Natural killer cell (primary cell): ENCODE results near the gene MAP3K10. TPM values are rescaled to one million over a fixed set of nuclear protein-coding genes. Genes with fewer than 3 reads are reported as not detected.

ENCODE experiments used
- ATAC-seq, 3 donors: fragments of 150-1000 bp in 2 of 3; fragments of 200-7000 bp in 1 of 3; cut with Tn5 transposase; 1 replicate in 1 of 3; 2 replicates in 2 of 3; pipeline ENCODE4 v1.10.0; 2021; ENCODE audit warnings: mild to moderate bottlenecking in 2 of 3, moderate library complexity in 2 of 3
- DNase-seq, 2 donors: peaks; one replicate each; pipeline versions ENCODE4 v3.0.0 to v3.0.0-alpha.2; 2013 to 2021; ENCODE audit warnings: mixed read lengths in 1 of 2
- H3K27ac ChIP-seq: one replicate; pipeline ENCODE4 v1.5.1; 2013; ENCODE audit warnings: mild to moderate bottlenecking, low read length
- H3K27me3 ChIP-seq: one replicate; pipeline ENCODE4 v1.6.1; 2013; ENCODE audit warnings: low read length; ENCODE audit not compliant: control insufficient read depth, insufficient read depth
- H3K36me3 ChIP-seq: one replicate; pipeline ENCODE4 v1.6.1; 2013; ENCODE audit warnings: low read length; ENCODE audit not compliant: control insufficient read depth, insufficient read depth
- H3K4me1 ChIP-seq: one replicate; pipeline ENCODE4 v1.6.1; 2013; ENCODE audit warnings: low read length; ENCODE audit not compliant: control insufficient read depth, insufficient read depth
- H3K4me3 ChIP-seq: one replicate; pipeline ENCODE4 v1.5.1; 2013; ENCODE audit warnings: low read length
- H3K9me3 ChIP-seq: one replicate; pipeline ENCODE4 v1.6.1; 2013; ENCODE audit warnings: low read length; ENCODE audit not compliant: control insufficient read depth, insufficient read depth
- H3K27ac Mint-ChIP-seq, 2 donors: one replicate each; pipeline ENCODE4 v1.8.0; 2022; ENCODE audit warnings: mild to moderate bottlenecking in 2 of 2, mixed read lengths in 2 of 2, moderate library complexity in 1 of 2
- H3K27me3 Mint-ChIP-seq, 2 donors: one replicate each; pipeline ENCODE4 v1.8.0; 2022; ENCODE audit warnings: low read depth in 2 of 2, mixed read lengths in 2 of 2
- H3K36me3 Mint-ChIP-seq: one replicate; pipeline ENCODE4 v1.8.0; 2022; ENCODE audit warnings: mixed read lengths
- H3K4me1 Mint-ChIP-seq, 2 donors: one replicate each; pipeline ENCODE4 v1.8.0; 2022; ENCODE audit warnings: mixed read lengths in 2 of 2
- H3K4me3 Mint-ChIP-seq: one replicate; pipeline ENCODE4 v1.8.0; 2022; ENCODE audit warnings: mild to moderate bottlenecking, moderate library complexity, mixed read lengths
- H3K9me3 Mint-ChIP-seq, 2 donors: one replicate each; pipeline ENCODE4 v1.8.0; 2022; ENCODE audit warnings: mixed read lengths in 2 of 2
- WGBS: methylation state at CpG from one replicate; pipeline ENCODE4 v1.1.7; 2013; ENCODE audit warnings: missing lambda C conversion rate; ENCODE audit not compliant: insufficient coverage; 5-methylcytosine and 5-hydroxymethylcytosine counted together
- intact Hi-C: fragments of 100-400 bp; cut with micrococcal nuclease; formaldehyde crosslinking; loops from one replicate; pipeline ENCODE4 v1.14.2; 2022
- total RNA-seq, 4 donors: library from RNA; stranded (reverse); fragments of 120-200 nt in 1 of 4; gene quantifications; one replicate each; pipeline versions ENCODE4 v1.2.3 to v1.2.4, GENCODE V29; 2013 to 2022
- TF ChIP-seq, protein P1 (sequence below): fragments of 200-600 bp; IDR thresholded peaks from one replicate; pipeline ENCODE4 v1.8.0; 2022; ENCODE audit warnings: antibody characterized with exemption

Gene MAP3K10
- total RNA-seq: 10 to 100 TPM; 27.1 to 39.0 (median 36.0) TPM
- total RNA-seq (2013): 13.6 TPM

DNA sequence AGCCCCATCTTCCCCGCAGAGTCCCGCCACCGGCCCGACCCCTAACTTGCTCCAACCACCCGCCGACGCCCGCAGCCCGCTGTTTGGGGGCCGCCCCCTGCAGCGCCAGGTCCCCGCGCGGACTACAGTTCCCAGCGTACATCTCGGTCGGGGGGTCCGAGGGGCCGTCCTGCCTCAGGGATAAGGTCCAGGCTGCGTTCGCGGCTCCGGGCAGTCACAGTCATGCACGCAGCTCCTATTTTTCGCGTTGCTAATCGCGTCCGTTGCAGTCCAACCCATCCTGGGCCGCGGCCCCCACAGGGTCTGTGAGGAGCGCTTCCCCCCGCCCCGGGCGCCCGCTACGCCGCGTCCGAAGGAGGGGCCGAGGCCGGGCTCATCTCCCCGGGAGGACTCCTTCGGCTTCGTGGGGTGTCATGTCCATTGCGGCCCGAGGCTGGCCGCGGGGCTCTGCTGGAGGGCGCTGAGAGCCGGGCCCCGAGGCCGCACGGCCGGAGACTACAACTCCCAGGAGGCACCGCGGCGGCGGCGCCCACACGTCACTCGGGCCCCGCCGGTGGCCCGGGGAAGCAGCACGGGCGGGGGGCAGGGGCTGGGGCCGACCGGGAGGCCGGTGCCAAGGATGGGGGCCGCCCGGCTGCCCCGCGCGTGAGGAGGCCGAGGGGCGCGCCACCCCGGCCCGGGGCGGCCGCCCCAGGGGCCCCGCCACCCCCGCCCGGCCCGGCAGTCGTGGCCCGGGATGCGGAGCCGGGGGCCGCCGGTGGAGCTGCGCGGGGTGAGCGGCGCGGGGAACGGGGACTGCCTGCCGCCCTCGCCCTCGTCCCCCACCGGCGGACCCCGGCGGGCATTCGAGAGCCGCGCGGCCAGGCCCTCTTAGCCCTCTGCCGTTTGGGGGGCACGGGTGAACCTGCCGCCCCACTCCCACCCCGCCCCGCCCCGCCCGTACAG is at the start of gene MAP3K10:
Gene MAP3K10 (plus strand): TSS at position 536 of the 945 bp plus-strand sequence. CDS start 606 bp downstream, outside the sequence.
- H3K27ac Mint-ChIP-seq: peak within 1 kb of the TSS; percentile 79 to 89
- Histone ChIP-seq H3K4me3 (peak within 1 kb of the TSS; percentile 85), H3K27me3 (no peaks in the 10 kb centered on the region), H3K9me3 (no peaks in the 10 kb centered on the region), H3K36me3 (no peaks in the 10 kb centered on the region), H3K4me1 (peaks cover 23% of the 10 kb centered on the region), H3K27ac (peak within 1 kb of the TSS; percentile 87)
- peak; percentile 77 to 83 for DNase-seq
- WGBS: under 1% methylated on average over 112 of the region's 116 CpGs
- no peaks in the 10 kb centered on the region for H3K9me3 Mint-ChIP-seq
- ATAC-seq: peak; percentile 86 to 92 (median 91)
- TF ChIP-seq, protein P1, sequence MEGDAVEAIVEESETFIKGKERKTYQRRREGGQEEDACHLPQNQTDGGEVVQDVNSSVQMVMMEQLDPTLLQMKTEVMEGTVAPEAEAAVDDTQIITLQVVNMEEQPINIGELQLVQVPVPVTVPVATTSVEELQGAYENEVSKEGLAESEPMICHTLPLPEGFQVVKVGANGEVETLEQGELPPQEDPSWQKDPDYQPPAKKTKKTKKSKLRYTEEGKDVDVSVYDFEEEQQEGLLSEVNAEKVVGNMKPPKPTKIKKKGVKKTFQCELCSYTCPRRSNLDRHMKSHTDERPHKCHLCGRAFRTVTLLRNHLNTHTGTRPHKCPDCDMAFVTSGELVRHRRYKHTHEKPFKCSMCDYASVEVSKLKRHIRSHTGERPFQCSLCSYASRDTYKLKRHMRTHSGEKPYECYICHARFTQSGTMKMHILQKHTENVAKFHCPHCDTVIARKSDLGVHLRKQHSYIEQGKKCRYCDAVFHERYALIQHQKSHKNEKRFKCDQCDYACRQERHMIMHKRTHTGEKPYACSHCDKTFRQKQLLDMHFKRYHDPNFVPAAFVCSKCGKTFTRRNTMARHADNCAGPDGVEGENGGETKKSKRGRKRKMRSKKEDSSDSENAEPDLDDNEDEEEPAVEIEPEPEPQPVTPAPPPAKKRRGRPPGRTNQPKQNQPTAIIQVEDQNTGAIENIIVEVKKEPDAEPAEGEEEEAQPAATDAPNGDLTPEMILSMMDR: no peak
- intact Hi-C loops: no loop called here
- H3K27me3 Mint-ChIP-seq: no peaks in the 10 kb centered on the region
- peaks cover 21 to 39% of the 10 kb centered on the region in 2 donors for H3K4me1 Mint-ChIP-seq
- no peaks in the 10 kb centered on the region for H3K36me3 Mint-ChIP-seq
- H3K4me3 Mint-ChIP-seq: peak within 1 kb of the TSS; percentile 91

DNA sequence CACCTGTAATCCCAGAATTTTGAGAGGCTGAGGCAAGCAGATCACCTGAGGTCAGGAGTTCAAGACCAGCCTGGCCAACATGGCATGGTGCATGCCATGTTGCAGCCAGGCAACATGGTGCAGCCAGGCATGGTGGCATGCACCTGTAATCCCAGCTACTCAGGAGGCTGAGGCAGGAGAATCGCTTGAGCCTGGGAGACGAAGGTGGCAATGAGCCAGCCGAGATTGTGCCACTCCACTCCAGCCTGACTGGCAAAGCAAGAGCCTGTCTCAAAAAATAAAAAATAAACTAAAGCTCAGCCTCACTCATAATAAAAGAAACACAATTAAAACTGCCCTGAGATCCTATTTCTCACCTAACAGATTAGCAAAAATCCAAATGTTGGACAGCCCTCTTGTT is 49.7 kb upstream of the MAP3K10 start:
- H3K36me3 Mint-ChIP-seq: no peaks in the 10 kb centered on the region

DNA sequence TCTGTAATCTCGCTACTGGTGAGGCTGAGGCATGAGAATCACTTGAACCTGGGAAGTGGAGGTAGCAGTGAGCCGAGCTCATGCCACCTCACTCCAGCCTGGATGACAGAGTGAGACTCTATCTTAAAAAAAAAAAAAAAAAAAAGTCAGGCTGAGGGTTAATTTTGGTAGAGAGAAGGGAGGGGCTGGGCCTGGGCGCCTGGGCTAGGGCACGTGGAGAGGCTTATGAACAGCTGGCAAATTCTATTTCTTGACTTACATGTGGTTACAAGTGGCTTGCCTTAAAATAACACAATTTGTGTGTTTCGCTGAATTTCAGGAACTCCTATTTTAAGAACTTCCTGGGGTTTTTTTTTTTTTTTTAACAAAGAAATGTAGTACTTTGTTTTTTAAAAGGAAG is 47.6 kb upstream of the MAP3K10 start:
- peaks cover 45 to 58% of the 10 kb centered on the region in 2 donors for H3K4me1 Mint-ChIP-seq
- no peaks in the 10 kb centered on the region for H3K9me3 ChIP-seq
- WGBS: 0% methylated on average over 4 of the region's 5 CpGs
- peak; percentile 65 to 73 (median 71) for ATAC-seq
- H3K27ac ChIP-seq: peak overlapping the region; percentile 71
- H3K36me3 ChIP-seq: no peaks in the 10 kb centered on the region
- no peaks in the 10 kb centered on the region for H3K27me3 ChIP-seq
- no peak overlapping the region for H3K4me3 ChIP-seq
- no peaks in the 10 kb centered on the region for H3K36me3 Mint-ChIP-seq
- no peaks in the 10 kb centered on the region for H3K9me3 Mint-ChIP-seq
- intact Hi-C loops: loop anchor here (2.0 to 10.0 kb wide), 2 partner anchors 21 to 141 kb away; partner anchors contain the start of gene AKT2
- H3K27ac Mint-ChIP-seq: peak overlapping the region; percentile 93 to 96
- TF ChIP-seq, protein P1: no peak
- H3K4me3 Mint-ChIP-seq: peak overlapping the region; percentile 87
- H3K27me3 Mint-ChIP-seq: no peaks in the 10 kb centered on the region
- DNase-seq: peak in 1 of 2 donors; percentile 68
- H3K4me1 ChIP-seq: peaks cover 62% of the 10 kb centered on the region

More for the DNA sequence above, 49.7 kb upstream of the MAP3K10 start:
- Mint-ChIP-seq H3K4me1 (peaks cover 37 to 47% of the 10 kb centered on the region in 2 donors), H3K27ac (peak overlapping the region in 1 of 2 donors; percentile 96), H3K9me3 (no peaks in the 10 kb centered on the region), H3K4me3 (no peak overlapping the region), H3K27me3 (no peaks in the 10 kb centered on the region)
- Histone ChIP-seq H3K36me3 (no peaks in the 10 kb centered on the region), H3K27ac (peak overlapping the region; percentile 1), H3K9me3 (no peaks in the 10 kb centered on the region), H3K27me3 (no peaks in the 10 kb centered on the region), H3K4me1 (peaks cover 45% of the 10 kb centered on the region), H3K4me3 (no peak overlapping the region)
- intact Hi-C loops: loop anchor here (10.0 kb wide), 1 partner anchor 143 kb away; the partner anchor contains the start of gene AKT2
- TF ChIP-seq, protein P1: no peak
- WGBS: 98% methylated on average over 3 of the region's 3 CpGs
- no peak for DNase-seq
- ATAC-seq: no peak
